Pulmonary artery endothelial cell (primary cell): ENCODE results near the gene RSRC2. TPM values are rescaled to one million over a fixed set of nuclear protein-coding genes. Genes with fewer than 3 reads are reported as not detected.
"Not testable (repeated sequence)": the region's sequence is repeated elsewhere in the genome, so short reads cannot be mapped to it uniquely, and the experiment has no call there.

ENCODE experiments used
- DNase-seq: peaks from one replicate; pipeline ENCODE4 v3.0.0-alpha.2; 2011; ENCODE audit warnings: low read depth, low spot score
- total RNA-seq: library from RNA; depleted of rRNA; stranded (reverse); fragments of >200 nt; gene quantifications from 2 replicates; pipeline ENCODE4 v1.2.3, GENCODE V29; 2014

The RSRC2 gene
- total RNA-seq, 1 donor from 2014 or later, result 32.6 TPM

- no peak for DNase-seq
Measured at GRCh38 chr12:122518908-122519307, 7.8 kb downstream of the RSRC2 start.

GRCh38 chr12:122517877-122518276 is 8.9 kb downstream of the RSRC2 start:
- no peak for DNase-seq

DNA sequence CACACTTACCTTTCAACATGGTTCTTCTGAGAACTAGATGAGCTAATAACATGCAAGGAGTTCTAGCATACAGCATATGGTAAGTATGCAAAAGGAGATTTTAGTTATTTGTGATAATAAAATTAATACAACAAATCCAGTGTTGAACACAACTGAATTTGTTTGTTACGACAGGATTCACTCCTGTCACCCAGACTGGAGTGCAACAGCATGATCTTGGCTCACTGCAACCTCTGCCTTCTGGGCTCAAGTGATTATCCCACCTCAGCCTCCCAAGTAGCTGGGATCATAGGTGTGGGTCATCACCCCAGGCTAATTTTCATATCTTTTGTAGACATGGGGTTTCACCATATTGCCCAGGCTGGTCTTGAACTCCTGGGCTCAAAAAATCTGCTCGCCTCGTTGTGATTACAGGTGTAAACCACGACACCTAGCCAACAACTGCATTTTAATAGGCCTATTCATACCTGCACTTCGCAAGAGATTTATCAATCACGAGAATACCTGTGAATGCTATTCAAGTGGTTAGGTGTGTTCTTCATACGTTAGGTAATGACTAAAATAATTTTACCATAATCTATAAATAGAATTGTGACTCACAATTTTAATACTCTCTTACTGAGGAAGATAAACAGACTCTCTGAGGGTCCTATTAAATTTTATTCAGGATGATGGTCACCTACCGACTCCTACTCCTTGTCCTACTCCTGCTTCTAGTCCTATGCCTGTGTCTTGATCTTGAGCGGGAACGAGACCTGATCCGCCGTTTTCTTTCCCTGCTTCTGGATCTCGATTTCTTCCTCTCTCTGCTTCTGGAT is 10.0 kb downstream of the RSRC2 start:
- no peak for DNase-seq

DNA sequence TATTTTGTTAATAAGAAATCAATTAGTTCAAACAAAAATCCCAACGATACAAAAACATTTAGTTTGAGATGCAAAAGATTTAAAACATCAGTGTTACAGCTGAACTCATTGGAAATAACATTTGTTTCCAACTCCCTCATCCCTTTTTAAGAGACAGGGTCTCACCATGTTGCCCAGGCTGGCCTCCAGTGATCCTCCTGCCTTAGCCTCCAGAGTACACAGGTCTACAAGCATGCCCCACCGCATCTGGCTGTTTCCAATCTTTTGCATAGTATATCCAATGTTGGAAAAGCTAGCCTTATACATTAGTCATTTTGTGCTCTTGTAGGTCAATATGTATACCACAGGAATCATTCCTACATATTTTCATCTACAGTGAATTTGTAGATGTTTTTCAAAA is 11.5 kb downstream of the RSRC2 start:
- no peak for DNase-seq

DNA sequence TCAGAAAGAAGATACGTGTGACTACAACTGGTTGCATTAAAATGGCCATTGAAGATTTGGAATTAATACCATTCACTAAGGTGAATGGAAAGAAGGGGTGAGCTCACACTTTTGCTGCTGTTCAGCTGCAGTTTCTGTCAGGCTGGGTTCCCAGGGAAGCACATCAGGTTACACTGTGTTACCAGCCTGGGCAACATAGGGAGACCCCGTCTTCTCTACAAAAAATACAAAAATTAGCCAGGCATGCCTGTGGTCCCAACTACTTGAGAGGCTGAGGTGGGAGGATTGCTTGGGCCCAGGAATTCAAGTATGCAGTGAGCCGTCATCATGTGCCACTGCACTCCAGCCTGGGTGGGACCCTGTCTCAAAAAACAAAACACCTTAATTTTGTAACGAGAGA is 13.1 kb downstream of the RSRC2 start:
- no peak for DNase-seq

- not testable (repeated sequence) for DNase-seq
Measured at GRCh38 chr12:122513028-122513427, 13.7 kb downstream of the RSRC2 start.

GRCh38 chr12:122508163-122508562 is 18.6 kb downstream of the RSRC2 start:
- no peak for DNase-seq

GRCh38 chr12:122506393-122506938 is 20.3 kb downstream of the RSRC2 start:
- no peak for DNase-seq

- DNase-seq, result no peak
Measured at GRCh38 chr12:122505419-122506051, 21.2 kb downstream of the RSRC2 start.

DNA sequence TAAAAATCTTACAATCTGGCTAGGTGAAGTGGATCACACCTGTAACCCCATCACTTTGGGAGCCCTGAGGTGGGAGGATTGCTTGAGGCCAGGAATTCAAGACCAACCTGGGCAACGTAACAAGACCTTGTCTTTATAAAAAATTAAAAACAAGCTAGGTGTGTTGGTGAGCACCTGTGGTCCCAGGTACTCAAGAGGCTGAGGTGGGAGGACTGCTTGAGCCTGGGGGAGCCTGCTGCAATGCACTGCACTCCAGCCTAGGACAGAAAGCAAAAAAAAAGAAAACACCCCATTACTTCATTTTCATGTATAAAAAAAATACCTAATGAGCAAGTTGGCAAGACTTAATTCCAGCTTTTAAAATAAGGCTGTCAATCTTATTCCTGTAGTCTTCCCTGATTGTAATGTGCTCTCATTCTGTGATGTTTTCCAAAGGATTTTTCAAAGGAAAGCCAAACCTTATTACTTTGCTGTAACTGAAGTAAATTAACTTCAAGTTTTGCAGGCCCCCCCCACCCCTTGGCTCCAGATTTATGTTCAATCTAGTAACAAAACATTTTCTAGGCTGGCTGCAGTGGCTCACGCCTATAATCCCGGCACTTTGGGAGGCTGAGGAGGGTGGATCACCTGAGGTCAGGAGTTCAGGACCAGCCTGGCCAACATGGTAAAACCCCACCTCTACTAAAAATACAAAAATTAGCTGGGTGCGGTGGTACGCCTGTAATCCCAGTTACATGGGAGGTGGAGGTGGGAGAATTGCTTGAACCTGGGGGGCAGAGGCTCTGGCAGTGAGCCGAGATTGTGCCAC is 22.7 kb downstream of the RSRC2 start:
- DNase-seq, result no peak

DNA sequence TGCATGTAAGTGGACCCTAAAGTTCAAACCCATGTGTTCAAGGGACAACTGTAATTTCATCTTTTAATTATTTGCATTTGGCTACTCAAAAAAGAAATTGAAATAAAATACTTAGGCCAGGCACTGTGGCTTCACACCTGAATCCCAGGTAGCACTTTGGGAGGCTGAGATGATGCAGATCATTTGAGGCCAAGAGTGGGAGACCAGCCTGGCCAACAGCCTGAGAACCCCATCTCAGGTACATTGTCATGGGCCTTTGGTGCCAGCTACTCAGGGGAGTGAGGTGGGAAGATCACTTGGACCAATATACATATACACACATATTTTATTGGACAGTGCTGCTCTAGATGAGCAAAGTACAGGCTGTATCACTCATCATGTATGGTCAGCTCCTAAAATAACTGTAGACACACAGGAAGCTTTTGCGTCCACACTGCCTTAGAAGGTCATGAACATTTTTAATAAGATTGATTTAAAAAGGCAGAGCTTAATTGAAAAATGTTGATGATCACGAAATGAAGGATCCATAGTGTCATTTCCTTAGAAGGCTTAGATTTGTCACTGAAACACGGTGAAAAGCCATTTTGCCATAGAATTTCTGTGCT is 23.5 kb downstream of the RSRC2 start:
- no peak for DNase-seq

GRCh38 chr12:122501489-122501989 is 25.2 kb downstream of the RSRC2 start:
- no peak for DNase-seq

DNA sequence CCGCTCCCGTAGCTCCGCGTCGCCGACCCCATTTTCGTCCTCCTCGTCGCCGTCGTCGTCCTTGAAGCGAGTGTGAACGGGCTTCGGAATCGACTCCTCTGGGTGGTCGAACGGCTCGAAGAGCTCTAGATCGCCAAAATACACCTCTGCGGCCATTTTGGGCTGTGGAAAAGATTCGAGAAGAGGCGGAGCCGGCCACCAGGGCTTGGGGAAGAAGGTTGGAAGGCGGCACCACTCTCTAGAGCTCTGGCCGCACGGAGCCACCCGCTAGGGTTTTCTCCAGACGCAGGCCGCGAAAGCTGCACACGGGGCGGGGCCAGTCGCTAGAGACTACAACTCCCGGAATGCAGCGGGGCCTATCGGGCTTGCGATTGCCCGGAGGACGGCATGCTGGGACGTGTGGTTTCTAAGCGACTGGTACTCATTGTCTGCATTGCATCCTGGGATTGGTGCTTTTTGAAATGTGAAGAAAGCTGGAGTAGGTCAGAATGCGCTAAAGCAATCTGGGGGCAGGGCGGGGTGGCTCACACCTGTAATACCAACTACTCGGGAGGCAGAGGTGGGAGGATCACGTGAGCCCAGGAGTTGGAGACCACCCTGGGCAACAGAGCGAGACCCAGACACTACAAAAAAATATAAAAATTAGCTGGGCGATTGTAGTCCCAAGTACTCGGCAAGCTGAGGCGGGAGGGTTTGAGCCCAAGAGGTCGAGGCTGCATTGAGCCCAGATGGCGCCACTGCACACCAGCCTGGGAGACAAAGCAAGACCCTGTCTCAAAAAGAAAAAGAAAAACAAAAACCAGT is 25.8 kb downstream of the RSRC2 start, which contains the start of gene ZCCHC8:
ZCCHC8 (minus strand) TSS at position 248 of the 804 bp plus-strand sequence; CDS start at position 156, 92 bp downstream.
- DNase-seq, result peak; percentile 90

GRCh38 chr12:122499991-122500684 is 26.6 kb downstream of the RSRC2 start:
- DNase-seq, result no peak

DNA sequence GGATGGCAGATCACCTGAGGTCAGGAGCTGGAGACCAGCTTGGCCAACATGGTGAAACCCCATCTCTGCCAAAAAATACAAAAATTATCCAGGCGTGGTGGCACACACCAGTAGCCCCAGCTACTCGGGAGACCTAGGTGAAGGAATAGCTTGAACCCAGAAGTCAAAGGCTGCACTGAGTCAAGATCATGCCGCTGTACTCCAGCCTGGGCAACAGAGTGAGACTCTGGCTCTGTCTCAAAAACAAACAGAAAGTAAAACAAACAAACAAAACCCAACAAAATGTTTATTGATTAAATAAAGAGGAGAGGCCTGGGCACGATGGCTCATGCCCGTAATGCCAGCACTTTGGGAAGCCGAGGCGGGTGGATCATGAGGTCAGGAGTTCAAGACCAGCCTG is 31.5 kb downstream of the RSRC2 start:
- DNase-seq, result no peak

DNA sequence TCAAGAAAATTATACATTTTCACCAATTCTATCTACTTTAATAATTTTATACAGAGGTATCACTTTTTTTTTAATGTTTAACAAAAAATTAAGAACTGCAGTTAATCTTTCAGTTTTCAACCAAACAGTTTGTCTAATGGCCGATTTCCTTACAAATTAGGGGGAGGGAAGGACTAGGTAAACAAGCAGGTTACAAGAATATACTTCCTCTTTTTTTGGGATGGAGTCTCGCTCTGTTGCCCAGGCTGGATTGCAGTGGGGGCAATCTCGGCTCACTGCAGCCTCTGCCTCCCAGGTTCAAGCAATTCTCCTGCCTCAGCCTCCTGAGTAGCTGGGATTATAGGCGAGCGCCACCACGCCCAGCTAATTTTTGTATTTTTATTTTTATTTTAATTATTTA is 33.5 kb downstream of the RSRC2 start:
- not testable (repeated sequence) for DNase-seq

- no peak for DNase-seq
Measured at GRCh38 chr12:122491991-122492390, 34.7 kb downstream of the RSRC2 start.

DNA sequence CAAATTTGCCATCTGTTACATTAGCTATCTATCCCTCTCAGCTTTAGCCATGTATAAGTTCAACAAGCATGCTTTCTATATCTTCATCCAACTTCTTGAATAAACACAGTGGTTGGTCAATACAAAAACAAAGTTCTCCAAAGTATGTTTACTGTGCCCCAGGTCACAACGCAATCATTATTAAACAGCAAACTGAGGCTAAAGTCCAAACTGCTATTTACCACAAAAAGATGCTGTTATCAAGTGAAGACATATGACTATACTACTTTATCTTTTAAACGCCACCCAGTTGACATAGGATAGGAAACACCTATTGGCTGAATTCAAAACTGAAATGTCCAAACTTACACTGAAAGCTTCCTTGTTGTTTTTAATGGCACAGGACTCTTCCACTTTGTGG is 37.7 kb downstream of the RSRC2 start:
- DNase-seq, result no peak

DNA sequence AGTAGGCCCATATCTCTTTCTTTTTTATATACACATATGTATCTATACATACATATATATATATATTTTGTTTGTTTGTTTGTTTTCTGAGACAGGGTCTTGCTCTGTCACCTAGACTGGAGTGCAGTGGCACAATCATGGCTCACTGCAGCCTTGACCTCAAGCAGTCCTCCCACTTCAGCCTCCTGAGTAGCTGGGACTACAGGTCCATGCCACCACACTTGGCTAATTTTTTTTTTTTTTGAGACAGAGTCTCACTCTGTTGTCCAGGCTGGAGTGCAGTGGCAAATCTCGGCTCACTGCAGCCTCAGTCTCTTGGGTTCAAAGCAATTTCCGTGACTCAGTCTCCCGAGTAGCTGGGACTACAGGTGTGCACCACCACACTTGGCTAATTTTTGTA is 38.9 kb downstream of the RSRC2 start:
- DNase-seq, result not testable (repeated sequence)
